ENCODE results near the gene RPL7L1.
"Not testable (repeated sequence)": the region's sequence is repeated elsewhere in the genome, so short reads cannot be mapped to it uniquely, and the experiment has no call there.

RPL7L1 gene

DNA sequence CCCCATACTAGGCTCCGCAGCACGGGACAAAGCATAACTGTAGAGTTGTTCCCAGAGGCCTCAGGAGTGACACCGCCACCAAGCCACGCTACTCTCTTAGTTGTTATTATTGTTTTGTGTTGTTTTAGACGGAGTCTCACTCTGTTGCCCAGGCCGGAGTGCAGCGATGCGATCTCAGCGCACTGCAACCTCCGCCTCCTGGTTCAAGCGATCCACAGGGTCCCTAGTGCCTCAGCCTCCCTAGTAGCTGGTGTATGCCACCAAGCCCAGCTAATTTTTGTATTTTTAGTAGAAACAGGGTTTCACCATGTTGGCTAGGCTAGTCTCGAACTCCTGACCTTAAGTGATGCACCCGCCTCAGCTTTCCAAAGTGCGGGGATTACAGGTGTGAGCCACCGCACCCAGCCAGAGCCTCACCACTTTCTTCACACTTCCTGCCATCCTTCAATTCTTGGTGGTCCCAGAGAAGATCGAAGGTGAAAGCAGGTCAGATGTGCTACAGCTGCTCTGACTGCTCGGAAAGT is 11.8 kb downstream of the RPL7L1 start:
- no peak for DNase-seq (ENCODE audit: low spot score)

GRCh38 chr6:42894041-42894828 is 14.8 kb downstream of the RPL7L1 start:
- DNase-seq (ENCODE audit: low spot score) = not testable (repeated sequence)

- no peak for DNase-seq (ENCODE audit: low spot score)
Observed at GRCh38 chr6:42896178-42896719, 16.8 kb downstream of the RPL7L1 start.

- peak; percentile 84 for DNase-seq (ENCODE audit: low spot score)
Observed at GRCh38 chr6:42898891-42899361, 19.5 kb downstream of the RPL7L1 start.

DNA sequence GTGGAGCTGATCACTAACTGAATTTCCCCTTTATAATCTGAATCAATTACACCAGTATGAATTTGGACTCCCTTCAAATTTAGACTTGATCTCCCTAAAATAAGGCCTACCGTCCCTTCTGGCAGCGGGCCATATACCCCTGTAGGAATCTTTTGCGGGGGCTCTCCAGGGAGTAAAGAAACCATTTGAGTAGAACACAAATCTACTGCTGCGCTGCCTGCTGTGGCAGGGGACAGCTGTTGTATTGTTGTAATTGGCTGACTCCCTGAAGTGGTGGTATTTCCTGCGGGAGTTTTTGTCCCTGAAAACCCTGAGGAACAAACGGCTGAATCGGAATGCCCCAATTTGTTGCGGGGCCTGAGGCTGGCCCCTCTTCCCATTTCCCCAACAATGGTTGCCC is 20.5 kb downstream of the RPL7L1 start:
- no peak for DNase-seq (ENCODE audit: low spot score)

DNA sequence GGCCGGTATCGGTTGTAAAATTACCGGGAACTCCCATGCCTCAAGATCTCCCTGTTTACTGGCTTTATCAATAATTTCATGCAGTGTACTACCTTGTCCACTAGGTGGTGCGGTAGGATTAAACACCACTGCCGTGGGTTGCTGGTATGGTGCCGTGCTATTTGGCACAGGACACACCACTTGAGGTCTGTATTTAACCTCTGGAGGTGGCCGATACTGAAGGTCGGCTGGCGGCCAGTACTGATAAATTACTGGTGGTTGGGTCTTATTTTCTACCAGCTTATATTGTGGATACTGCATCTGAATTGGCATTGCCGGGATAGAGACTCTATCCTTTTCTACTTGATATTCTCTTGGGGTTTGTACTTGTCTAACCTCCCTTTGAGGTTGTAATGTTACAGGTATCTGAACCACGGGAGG is 22.1 kb downstream of the RPL7L1 start:
- peak; percentile 91 for DNase-seq (ENCODE audit: low spot score)

DNA sequence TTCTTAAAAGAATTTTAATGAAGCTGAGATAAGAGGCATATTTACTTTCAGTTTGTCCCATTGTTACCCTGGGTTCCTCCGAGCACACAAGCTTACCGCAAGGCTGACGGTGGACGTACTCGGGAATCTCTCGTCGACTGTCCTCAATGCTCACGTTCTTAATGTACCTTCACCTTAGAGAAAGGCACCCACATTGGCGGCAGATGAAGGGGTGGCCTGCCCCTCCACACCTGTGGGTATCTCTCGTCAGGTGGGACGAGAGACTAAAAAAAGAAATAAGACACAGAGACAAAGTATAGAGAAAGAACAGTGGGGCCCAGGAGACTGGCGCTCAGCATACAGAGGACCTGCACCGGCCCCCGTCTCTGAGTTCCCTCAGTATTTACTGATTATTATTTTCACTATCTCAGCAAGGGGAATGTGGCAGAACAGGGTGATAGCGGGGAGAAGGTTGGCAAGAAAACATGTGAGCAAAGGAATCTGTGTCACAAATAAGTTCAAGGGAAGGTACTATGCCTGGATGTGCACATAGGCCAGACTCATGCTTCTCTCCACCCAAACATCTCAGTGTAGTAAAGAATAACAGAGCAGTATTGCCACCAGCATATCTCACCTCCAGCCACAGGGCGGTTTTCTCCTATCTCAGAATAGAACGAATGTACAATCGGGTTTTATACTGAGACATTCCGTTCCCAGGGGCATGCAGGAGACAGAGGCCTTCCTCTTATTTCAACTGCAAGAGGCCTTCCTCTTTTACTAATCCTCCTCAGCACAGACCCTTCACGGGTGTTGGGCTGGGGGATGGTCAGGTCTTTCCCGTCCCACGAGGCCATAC is 23.2 kb downstream of the RPL7L1 start:
- DNase-seq (ENCODE audit: low spot score) = not testable (repeated sequence)

DNA sequence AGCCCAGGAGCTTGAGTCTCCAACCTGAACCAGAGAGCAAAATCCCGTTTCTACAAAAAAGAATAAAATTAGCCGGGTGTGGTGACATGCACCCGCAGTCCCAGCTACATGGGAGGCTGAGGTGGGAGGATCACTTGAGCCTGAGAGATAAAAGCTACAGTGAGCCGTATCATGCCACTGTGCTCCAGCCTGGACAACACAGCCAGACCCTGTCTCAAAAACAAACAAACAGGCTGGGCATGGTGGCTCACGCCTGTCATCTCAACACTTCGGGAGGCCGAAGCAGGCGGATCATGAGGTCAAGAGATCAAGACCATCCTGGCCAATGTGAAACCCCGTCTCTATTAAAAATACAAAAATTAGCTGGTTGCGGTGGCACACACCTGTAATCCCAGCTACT is 25.1 kb downstream of the RPL7L1 start:
- no peak for DNase-seq (ENCODE audit: low spot score)

GRCh38 chr6:42907336-42907735 is 27.9 kb downstream of the RPL7L1 start:
- DNase-seq (ENCODE audit: low spot score) = no peak

DNA sequence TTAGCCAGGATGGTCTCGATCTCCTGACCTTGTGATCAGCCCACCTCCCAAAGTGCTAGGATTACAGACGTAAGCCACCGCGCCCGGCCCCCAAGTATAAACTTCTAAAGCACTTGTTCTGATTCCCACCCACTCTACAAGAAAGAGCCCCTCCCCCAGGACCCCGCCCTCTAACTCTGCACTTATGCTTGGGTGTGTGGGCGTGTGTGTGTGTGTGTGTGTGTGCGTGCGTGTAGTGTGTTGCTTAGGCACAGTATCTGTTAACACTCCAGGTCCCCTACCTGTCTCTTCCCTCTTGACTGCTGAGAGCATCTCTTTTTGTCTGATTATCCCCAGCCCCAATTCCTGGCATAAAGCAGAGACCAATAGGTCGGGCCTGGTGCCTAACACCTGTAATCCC is 30.4 kb downstream of the RPL7L1 start:
- no peak for DNase-seq (ENCODE audit: low spot score)

DNA sequence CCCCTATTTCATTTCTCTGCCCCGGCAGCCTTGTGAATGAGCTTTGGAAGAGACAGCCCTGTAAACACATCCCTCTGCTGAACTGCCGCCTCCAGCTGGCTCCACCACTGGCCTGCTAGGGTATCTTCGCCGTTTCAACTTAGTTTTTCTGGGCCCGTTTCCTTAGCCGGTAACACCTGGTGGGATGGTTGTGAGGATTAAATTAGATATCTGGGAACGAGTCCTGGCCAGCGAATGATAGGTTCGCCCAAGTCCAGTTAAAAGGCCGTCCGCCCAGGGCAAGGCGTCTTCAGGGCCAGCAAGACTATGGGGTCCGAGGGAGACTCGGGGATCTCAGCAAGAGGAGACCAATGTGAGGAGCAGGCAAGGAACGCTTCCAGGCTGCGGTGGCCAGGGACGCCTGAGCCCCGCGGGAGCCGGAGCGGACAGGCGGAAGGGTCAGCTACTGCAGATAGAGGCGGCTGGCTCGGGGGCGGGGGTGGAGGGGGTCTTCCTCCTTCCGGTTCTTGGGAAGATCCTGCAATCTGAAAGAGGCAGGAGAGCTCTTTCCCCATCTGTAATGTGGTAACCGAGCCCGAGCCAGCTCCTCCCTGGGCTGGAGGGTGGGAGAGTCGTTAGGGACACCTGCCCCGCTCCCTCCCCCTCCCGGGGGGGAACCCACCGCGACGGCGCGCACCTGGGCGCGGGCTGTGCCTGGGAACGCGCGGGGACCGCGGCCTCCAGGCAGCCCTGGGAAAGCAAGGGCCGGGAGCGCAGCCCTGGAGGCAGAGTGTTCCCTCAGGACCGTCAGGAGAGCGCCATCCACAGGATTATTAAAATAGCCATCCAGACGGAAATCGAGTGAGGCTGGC is 32.0 kb downstream of the RPL7L1 start:
- no peak for DNase-seq (ENCODE audit: low spot score)

DNA sequence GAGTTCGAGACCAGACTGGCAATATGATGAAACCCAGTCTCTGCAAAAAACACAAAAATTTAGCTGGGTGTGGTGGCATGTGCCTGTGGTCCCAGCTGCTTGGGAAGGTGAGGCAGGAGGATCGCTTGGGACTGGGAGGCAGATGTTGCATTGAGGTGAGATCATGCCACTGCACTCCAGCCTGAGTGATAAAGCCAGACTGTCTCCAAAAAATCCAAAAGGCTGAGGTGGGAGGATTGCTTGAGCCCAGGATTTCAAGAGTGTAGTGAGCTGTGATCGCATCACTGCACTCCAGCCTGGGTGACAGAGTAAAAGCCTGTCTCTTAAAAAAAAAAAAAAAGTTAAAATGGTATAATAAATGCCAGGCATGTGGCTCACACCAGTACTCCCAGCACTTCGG is 35.1 kb downstream of the RPL7L1 start:
- peak; percentile 24 for DNase-seq (ENCODE audit: low spot score)

DNA sequence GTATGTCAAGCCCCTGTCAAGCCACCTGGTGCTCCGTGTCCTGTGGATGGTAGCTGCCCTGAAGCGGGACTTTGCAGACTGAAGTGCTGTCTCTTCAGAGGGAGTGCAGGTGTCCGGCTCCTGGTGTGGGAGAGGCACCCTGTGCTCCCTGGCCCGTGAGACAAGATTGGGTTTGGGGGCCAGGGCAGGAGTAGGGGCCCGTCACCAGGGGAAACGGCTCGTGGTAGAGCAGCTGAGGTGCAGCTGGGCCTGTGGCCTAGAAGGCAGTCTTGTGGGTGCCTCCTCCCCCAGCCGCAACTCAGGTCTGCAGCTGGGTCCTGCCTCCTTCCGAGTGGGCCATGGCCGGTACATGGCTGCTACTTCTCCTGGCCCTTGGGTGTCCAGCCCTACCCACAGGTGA is 36.3 kb downstream of the RPL7L1 start, which contains the start of gene PTCRA:
TSS of gene PTCRA (plus strand) at position 322 of the 400 bp plus-strand sequence. CDS start at position 339, 17 bp downstream.
- peak; percentile 87 for DNase-seq (ENCODE audit: low spot score)

DNA sequence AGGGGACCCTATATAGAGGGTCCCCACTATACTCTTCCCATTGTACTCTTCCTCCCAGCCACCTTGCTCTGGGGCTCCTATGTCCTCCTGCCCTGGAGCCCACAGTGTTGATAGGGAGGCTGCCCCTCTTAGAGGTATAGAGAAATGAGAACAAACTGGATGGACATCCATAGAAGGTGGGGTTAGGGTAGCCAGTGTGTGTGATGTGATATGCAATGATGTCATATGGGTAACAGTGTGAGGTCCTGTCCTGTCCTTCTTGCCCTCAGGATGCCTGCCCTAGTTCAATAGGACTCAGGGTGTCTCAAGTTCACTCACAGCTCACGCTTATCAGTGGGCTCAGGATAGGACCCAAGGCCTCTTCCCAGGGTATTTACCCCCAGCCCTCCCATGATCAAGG is 36.9 kb downstream of the RPL7L1 start:
- DNase-seq (ENCODE audit: low spot score) = no peak

GRCh38 chr6:42921801-42922200 is 42.4 kb downstream of the RPL7L1 start:
- DNase-seq (ENCODE audit: low spot score) = no peak

DNA sequence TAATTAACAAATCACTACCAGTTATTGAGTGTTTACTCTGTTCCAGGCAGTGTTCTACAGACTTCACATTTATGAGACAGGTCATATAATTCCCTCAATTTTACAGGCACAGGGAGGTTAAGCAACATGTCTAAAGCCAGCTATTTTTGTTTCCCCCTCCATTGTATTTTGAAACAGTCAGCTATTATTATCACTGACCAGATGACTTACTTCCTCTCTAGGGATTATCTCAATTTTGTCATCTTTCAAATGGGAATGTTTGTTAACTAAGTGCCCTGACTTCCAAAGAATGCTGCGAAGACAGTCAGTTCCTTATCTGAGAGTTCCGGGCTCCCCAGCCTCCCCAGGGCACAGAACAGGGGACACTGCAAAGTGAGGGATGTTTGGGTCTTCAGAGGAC is 44.2 kb downstream of the RPL7L1 start:
- DNase-seq (ENCODE audit: low spot score) = no peak

GRCh38 chr6:42925248-42925857 is 45.9 kb downstream of the RPL7L1 start:
- no peak for DNase-seq (ENCODE audit: low spot score)

GRCh38 chr6:42928986-42929820 is 49.8 kb downstream of the RPL7L1 start, which contains the start of gene CNPY3:
CNPY3 (plus strand) TSS chr6:42929480; CDS start chr6:42929571, 91 bp downstream.
- DNase-seq (ENCODE audit: low spot score) = peak; percentile 99

GRCh38 chr6:42929821-42930360 is 50.5 kb downstream of the RPL7L1 start:
- DNase-seq (ENCODE audit: low spot score) = peak; percentile 96

DNA sequence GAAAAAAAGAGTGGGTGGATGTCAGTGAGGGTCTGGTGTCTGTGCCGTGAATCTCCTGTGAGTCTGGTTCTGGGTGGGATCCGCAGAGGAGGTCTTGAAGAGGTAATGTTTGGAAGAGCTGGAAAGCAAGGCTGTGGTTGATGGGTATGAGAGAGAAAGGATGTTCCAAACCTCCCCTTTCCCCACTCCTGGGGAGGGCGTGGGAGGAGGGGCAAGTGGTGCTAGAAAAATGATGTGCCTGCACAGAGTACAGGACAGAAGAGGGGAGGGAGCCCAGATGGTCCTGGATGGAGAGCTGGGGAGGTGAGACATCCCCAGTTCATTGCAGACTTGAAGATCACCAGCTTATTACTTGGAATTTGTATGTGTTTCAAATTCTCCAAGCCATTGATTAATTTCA is 53.0 kb downstream of the RPL7L1 start:
- DNase-seq (ENCODE audit: low spot score) = no peak
